Omental fat pad (tissue), 4 donors: ENCODE data around the gene SLC25A51. TPM values are rescaled to one million over a fixed set of nuclear protein-coding genes. Genes with fewer than 3 reads are reported as not detected.

ENCODE experiments used
- ATAC-seq: fragments of 150-250 bp; one replicate; pipeline ENCODE4 v1.9.1; 2016; ENCODE audit warnings: mild to moderate bottlenecking, moderate library complexity; ENCODE audit not compliant: low FRiP score
- DNase-seq: peaks from one replicate; pipeline ENCODE4 v3.0.0-alpha.2; 2019; ENCODE audit warnings: low spot score
- total RNA-seq, 4 donors: library from RNA; depleted of rRNA; stranded (reverse); fragments of >200 nt; gene quantifications; one replicate each; pipeline ENCODE4 v1.1.0, GENCODE V29; 2016
- TF ChIP-seq, protein P1 (sequence below), 3 donors: fragments of 450-650 bp; IDR thresholded peaks; one replicate each; pipeline ENCODE4 v1.5.1; 2016 to 2017; ENCODE audit warnings: antibody characterized with exemption in 3 of 3, mild to moderate bottlenecking in 3 of 3, moderate library complexity in 2 of 3

Gene SLC25A51
- total RNA-seq, 4 donors from 2014 or later: 34.5 to 59.1 (median 52.0) TPM

DNA sequence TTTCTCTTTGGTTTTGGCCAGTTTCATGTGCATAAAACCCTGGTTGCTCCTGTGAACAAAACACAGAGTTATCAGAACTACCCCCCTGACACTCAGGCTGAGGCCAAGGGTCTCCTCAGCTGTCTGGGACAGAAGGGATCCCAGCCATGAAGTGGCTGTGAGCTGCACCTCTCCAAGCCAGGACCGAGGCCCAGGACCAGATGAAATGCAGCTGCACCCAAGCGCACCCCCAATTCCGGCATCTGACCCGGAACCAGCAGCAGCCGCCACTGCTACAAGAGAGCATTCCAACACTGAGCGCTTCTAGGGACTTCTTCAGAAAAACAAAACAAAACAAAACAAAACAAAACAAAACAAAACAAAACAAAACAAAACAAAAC lies 16.0 kb upstream of the SLC25A51 start:
- TF ChIP-seq, protein P1, sequence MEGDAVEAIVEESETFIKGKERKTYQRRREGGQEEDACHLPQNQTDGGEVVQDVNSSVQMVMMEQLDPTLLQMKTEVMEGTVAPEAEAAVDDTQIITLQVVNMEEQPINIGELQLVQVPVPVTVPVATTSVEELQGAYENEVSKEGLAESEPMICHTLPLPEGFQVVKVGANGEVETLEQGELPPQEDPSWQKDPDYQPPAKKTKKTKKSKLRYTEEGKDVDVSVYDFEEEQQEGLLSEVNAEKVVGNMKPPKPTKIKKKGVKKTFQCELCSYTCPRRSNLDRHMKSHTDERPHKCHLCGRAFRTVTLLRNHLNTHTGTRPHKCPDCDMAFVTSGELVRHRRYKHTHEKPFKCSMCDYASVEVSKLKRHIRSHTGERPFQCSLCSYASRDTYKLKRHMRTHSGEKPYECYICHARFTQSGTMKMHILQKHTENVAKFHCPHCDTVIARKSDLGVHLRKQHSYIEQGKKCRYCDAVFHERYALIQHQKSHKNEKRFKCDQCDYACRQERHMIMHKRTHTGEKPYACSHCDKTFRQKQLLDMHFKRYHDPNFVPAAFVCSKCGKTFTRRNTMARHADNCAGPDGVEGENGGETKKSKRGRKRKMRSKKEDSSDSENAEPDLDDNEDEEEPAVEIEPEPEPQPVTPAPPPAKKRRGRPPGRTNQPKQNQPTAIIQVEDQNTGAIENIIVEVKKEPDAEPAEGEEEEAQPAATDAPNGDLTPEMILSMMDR (IDR thresholded peaks at IDR 0.05): no peak
- no peak for DNase-seq
- no peak for ATAC-seq

DNA sequence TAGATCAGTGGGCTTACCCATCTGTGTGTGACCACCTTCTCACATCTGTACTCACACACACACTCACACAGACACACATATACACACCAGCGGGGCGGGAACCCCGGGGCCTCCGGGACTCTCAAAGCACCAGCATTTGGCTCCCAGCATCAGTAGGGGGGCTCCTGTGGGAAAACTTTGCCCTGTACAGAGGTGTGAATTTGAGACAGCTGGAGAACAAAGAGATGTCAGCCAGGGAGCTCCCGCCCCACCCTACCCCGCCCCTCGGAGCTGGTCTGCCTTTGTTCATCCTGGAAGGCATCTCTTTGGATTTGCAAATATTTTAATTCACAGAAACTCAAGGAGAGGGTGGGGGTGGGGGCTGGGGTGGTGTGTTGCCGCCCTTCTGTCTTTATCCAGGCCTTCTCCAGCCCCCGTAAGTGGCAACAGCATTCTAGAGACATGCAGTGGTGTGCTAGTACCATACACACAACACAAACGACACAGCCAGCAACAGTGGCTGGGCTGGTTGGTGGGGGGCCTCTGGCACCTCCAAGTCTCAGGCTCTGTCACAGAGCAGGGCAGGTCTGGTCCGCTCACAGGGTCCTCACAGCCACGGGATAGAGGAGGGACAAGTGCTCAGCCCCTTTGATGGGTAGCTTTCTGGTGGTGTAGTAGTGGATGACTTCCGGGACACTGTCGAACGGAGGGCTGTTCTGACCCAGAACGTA lies 15.5 kb upstream of the SLC25A51 start:
- no peak for DNase-seq
- ATAC-seq: no peak
- TF ChIP-seq, protein P1 (IDR thresholded peaks at IDR 0.05): no peak

DNA sequence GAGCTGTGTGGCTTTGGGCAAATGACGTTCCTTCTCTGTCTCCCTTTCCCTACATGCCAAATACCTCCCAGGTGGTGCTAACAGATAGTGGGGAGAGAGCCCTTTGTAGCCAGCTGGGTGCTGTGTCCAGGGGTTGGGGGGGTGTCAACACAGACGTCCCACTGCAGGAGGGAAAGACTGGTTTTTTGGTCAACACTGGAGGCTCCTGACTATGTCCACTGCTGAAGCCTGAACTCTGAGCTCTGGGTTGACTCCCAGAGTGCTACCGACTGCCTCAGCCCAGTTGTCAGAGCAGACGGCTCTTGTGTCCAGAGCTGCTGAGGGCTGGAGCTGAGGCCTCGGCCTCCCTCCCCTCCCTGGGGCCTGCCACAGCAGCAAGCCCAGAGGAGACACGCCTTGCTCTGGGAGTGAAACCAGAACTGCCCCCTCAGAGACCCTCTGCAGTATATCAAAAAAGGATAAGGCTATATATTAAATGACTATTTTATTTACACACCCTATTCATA lies 14.8 kb upstream of the SLC25A51 start:
- no peak for ATAC-seq
- DNase-seq: no peak
- TF ChIP-seq, protein P1 (IDR thresholded peaks at IDR 0.05): no peak

DNA sequence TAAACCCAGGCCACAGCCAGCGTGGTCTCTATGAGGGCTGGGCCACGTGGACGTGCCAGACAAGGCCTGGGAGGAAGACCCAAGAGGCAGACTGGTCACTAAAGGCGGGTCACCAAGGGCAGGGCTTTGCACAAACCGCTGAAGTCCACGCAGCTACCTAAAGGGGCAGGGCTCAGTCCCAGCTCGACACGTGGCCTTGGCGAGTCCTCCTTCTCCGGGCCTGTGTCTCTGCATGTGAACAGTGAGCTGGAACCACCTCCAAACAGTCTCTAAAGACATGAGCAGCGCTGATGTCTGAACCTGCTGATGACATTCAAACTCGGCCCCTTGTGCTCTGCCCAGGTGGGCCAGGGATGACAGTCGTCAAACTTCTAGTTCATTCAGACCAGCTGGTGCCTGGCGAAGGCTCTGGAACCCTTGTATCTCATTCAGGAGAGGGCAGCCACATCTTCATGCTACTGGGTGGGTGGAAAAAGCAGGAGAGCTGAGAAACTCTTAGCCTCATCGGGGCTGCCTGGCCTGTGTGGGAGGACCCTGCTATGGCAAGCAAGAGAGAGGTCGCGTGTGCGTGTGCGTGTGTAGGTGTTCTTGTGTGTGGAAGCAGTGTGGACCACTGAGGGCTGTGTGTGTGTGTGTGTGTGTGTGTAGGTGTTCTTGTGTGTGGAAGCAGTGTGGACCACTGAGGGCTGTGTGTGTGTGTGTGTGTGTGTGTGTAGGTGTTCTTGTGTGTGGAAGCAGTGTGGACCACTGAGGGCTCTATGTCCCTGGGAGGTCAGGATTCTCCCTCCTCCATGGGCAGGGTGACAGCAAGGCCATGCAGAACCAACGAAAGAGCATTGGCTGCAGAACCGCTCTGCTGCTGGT lies 14.1 kb upstream of the SLC25A51 start:
- DNase-seq: no peak
- TF ChIP-seq, protein P1 (IDR thresholded peaks at IDR 0.05): no peak
- no peak for ATAC-seq

DNA sequence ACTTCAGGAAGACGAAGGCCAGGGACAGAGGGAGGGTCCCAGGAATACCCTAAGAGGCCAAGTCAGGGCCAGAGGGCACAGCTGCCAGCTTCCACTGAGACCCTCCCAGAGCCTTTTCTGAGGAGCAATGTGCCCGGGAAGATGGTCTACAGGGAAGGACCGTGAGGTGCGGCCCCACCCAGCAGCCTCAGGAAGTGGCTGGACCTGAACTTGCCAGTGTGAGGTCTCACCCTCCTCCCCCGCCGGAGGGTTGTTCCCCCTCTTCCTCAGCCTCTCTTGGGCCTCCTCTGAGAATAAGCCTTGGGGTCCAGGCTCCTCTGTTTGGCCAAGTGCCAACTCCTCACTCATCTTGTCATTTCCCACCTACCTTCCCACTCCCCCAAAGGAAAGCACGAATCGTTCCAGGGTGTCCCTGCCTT lies 13.4 kb upstream of the SLC25A51 start:
- TF ChIP-seq, protein P1 (IDR thresholded peaks at IDR 0.05): no peak
- no peak for DNase-seq

GRCh38 chr9:37916471-37917312 lies 12.8 kb upstream of the SLC25A51 start:
- TF ChIP-seq, protein P1 (IDR thresholded peaks at IDR 0.05): no peak
- DNase-seq (no peak), ATAC-seq (no peak)

More for the DNA sequence above, 13.4 kb upstream of the SLC25A51 start:
- ATAC-seq: no peak
